ENCODE measurements around the gene C15orf39.

- no peak for TF ChIP-seq CTCF (IDR thresholded peaks at IDR 0.05)
- no peak for TF ChIP-seq POLR2AphosphoS5 (IDR thresholded peaks at IDR 0.05)
These were observed 7.6 kb downstream of the C15orf39 start for GRCh38 chr15:75209289-75209676.

All from breast epithelium (tissue), 3 donors.